GM15510 (cell line): ENCODE results near the gene ATP5MK.
A peak's percentile ranks its signal among the peaks of the same experiment; 100 is the strongest.

Source experiments
- POLR2A ChIP-seq: IDR thresholded peaks from 3 replicates; pipeline ENCODE4 v1.6.1; 2011; ENCODE audit warnings: borderline replicate concordance; ENCODE audit not compliant: insufficient read length; ENCODE audit errors: extremely low read depth

The ATP5MK gene

DNA sequence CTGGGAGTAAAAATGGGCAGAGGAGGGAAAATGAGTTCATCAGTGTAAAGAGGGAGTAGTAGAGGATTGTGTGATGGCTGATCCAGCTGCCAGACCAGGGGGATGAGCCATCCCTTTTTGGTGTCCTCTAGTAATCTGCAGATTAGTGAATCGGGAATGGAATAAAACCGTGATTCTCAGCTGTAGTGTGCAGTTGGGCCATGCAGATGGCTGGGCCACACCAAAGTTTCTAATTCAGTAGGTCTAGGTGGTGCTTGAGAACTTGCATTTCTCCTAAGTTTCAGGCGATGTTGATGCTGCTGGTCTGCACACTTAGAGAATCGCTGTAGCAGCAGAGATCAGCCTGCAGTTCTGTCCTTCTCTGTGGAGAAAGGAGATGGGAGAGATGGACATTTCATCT lies 22.8 kb upstream of the ATP5MK start:
- TF ChIP-seq POLR2A = no peak

GRCh38 chr10:103417601-103418000 lies 21.3 kb upstream of the ATP5MK start:
- no peak for TF ChIP-seq POLR2A

DNA sequence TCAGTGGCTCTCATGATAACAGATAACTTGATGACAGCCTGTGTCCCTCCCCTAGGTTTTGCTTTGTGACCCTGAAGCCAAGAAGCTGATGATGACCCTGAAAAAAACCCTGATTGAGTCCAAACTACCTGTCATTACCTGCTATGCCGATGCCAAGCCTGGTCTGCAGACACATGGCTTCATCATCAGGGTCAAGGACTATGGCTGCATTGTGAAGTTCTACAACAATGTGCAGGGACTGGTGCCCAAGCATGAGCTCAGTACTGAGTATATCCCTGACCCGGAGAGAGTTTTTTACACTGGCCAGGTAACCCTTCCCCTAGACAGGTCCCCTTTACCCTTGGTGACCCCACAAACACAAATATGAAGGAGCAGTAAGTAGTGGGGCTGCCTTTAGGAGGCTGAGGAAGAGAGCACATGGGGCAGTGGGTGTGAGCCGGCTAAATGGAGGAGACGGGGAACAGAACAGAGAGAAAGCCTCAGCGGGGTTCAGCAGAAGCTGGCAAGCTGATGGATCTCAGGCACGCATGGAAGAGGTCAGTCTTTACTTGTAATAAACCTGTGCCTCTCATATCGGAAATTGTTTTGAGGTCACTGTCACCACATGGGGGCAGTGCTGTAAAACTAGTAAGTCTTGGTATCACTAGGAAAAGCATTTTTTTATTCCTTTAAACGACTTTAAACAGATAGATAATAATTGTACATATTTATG lies 20.3 kb upstream of the ATP5MK start:
- TF ChIP-seq POLR2A = no peak

DNA sequence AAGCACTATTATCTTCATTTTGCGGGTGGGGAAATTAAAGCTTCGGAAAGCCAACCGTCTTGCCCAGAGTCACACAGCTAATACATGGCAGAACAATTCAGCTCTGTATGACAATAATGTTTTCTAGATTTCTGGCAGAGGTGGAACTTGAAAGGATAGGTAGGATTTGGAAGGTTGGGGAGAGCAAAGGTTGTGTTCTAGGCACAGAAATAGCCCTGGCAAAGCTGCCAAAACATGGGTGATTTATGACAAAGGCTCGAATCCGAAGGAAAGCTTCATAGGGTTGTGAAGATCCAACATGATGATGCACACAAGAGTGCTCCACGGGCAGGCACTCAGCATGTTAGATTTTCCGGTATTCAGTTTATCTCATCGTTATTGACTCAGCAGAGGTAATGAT lies 19.3 kb upstream of the ATP5MK start:
- TF ChIP-seq POLR2A = no peak

- no peak for TF ChIP-seq POLR2A
These were observed 17.3 kb upstream of the ATP5MK start for GRCh38 chr10:103413564-103413963.

- TF ChIP-seq POLR2A = no peak
These were observed 1.0 kb upstream of the ATP5MK start for GRCh38 chr10:103397191-103397825.

DNA sequence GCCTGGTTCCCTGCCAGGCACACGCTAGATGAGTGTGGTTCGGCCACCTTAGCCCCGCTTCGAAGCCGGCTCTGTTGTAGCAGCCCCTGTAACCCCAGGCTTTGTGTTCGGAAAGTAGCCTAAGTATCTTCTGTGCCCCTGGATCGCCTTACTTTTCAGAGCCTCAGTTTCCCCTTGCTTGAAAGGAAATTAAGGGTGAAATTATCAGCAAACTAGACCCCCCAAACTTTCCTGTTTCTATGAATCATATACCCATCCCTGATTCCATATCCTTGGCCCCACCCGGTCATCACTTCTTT lies 463 bp upstream of the ATP5MK start:
- TF ChIP-seq POLR2A = no peak

DNA sequence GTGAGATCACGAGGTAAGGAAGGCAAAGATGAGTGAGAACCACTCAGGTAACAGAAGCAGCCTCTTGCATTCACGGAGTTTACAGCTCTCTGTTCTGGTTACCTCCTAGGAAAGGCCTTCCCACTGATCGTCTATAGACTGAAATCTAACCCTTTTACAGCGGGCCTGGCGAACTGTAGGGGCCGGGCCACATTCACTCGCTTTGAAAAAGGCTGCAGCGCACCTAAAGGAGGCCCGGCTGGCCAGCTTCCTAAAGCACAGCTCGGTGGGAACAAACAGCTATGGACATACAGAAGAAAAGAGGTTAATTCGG lies 565 bp downstream of the ATP5MK start:
- TF ChIP-seq POLR2A = no peak

DNA sequence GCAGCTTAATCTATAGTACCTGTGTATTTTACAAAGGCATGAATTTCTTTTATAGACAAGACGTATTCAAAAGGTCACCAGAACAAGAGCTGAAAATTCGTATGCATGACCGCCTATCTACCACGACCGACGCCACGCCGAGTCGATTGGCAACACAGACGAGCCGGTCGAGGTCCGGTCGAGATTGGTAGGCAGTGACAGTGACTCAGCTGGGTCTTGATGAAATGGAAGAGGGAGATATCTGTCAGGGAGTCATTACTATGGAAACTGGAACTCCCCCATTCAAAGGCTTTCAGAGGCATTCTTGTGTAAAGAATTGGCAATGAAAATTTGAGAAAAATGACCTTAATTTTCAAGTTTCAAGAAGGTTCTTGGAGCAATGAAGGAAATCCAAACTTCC lies 2.1 kb downstream of the ATP5MK start:
- TF ChIP-seq POLR2A = no peak

DNA sequence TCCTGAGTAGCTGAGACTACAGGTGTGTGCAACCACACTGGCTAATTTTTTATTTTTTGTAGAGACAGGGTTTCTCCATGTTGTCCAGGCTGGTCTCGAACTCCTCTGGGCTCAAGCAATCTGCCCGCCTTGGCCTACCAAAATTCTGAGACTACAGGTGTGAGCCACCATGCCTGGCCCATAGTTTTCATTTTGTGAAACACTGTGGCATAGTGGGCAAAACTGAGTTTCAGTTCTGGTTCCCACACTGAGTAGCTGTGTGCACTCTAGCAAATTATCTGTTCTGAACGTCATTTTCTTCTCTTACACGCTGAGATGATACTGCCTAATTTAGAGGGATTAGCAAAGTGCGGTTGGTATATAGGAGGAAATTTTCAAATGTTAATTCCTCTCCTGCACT lies 13.5 kb downstream of the ATP5MK start:
- no peak for TF ChIP-seq POLR2A

DNA sequence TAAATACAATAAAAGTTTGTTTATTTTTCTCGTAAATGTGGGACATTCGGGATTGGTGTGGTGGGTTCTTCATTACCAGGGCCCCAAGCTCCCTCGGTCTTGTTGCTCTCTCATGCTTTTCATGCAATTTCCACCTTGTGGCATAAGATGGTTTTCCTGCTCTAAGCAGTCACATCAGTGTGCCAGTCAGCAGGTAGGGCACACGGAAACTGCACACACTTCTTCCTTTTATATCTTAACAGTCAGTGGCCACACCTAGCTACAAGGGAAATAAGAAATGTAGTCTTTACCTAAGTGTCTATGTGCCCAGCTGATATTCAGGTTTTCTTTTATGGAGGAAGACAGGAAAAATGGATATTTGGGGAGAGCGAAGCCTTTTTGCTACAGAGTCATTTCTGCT lies 22.0 kb downstream of the ATP5MK start:
- TF ChIP-seq POLR2A = no peak

GRCh38 chr10:103373544-103373943 lies 22.7 kb downstream of the ATP5MK start:
- TF ChIP-seq POLR2A = no peak

DNA sequence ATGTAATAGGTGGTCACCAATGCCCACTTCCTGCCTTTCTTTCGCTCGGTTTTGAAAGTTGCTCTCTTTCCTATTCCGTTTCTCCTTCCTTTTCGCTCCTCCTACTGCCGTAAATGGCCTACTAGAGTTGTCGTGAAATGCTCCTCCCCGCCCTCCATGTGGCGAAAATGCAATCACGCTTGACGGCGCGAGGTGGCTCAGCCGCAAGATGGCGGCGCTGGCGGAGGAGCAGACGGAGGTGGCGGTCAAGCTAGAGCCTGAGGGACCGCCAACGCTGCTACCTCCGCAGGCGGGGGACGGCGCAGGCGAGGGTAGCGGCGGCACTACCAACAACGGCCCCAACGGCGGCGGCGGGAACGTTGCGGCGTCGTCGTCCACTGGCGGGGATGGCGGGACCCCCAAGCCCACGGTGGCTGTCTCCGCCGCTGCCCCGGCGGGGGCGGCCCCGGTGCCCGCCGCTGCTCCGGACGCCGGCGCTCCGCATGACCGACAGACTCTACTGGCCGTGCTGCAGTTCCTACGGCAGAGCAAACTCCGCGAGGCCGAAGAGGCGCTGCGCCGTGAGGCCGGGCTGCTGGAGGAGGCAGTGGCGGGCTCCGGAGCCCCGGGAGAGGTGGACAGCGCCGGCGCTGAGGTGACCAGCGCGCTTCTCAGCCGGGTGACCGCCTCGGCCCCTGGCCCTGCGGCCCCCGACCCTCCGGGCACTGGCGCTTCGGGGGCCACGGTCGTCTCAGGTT lies 28.3 kb downstream of the ATP5MK start, which contains the start of gene TAF5:
TSS of gene TAF5 (plus strand) at position 195 of the 737 bp plus-strand sequence. CDS start at position 209, 14 bp downstream.
- peak; percentile 94 for TF ChIP-seq POLR2A

DNA sequence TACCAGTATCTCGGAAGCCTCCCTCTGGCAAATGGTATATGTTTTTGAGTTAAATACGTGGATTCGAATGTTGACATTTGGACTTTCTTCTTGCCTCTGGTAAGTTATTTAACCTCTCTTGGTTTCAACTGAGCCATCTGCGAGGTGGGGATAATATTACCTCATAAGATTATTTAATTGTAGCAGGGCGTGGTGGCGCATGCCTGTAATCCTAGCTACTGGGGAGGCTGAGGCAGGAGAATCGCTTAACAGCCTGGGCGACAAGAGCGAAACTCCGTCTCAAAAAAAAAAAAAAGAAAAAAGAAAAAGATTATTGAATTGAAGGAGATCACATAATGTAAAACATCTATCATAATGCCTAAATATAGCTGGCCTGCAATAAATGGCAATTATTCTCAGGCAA lies 28.9 kb downstream of the ATP5MK start:
- TF ChIP-seq POLR2A = no peak

- TF ChIP-seq POLR2A = no peak
These were observed 40.2 kb downstream of the ATP5MK start for GRCh38 chr10:103355906-103356599.
